Astrocyte (in vitro differentiated cells and primary cell): Measurements from ENCODE around the gene CMTM7. TPM values are rescaled to one million over a fixed set of nuclear protein-coding genes. Genes with fewer than 3 reads are reported as not detected.

Experiments used
- DNase-seq: peaks from one replicate; pipeline ENCODE4 v3.0.0-alpha.2; 2010; ENCODE audit warnings: low read depth
- FAIRE-seq: peaks from 2 replicates; lab custom pipeline; 2011; peaks lifted over from hg19 to GRCh38; lab: Jason Lieb, UNC
- H2AFZ ChIP-seq: 2 replicates; pipeline ENCODE4 v1.6.0; 2012; ENCODE audit warnings: low read depth, low read length, inconsistent platforms
- H3K27ac ChIP-seq: 2 replicates; pipeline ENCODE4 v1.5.1; 2011; ENCODE audit warnings: low read depth, low read length, inconsistent platforms
- H3K27me3 ChIP-seq: 2 replicates; pipeline ENCODE4 v1.6.0; 2011; ENCODE audit warnings: low read length, inconsistent platforms; ENCODE audit not compliant: insufficient read depth
- H3K36me3 ChIP-seq: 2 replicates; pipeline ENCODE4 v1.5.1; 2011; ENCODE audit warnings: low read length, inconsistent platforms; ENCODE audit not compliant: insufficient read depth
- H3K4me1 ChIP-seq: 2 replicates; pipeline ENCODE4 v1.5.1; 2011; ENCODE audit warnings: low read length, inconsistent platforms; ENCODE audit not compliant: insufficient read depth
- H3K4me2 ChIP-seq: 2 replicates; pipeline ENCODE4 v1.6.0; 2012; ENCODE audit warnings: low read length, inconsistent platforms
- H3K4me3 ChIP-seq: 2 replicates; pipeline ENCODE4 v1.5.1; 2011; ENCODE audit warnings: low read depth, mild to moderate bottlenecking, low read length, inconsistent platforms; ENCODE audit not compliant: insufficient read depth
- H3K79me2 ChIP-seq: 2 replicates; pipeline ENCODE4 v1.6.0; 2012; ENCODE audit warnings: mild to moderate bottlenecking, low read length, inconsistent platforms; ENCODE audit not compliant: insufficient read depth
- H3K9ac ChIP-seq: 2 replicates; pipeline ENCODE4 v1.6.0; 2012; ENCODE audit warnings: mild to moderate bottlenecking, low read length, inconsistent platforms
- H3K9me3 ChIP-seq: 2 replicates; pipeline ENCODE4 v1.5.1; 2012; ENCODE audit warnings: low read depth, mild to moderate bottlenecking, low read length, inconsistent platforms; ENCODE audit not compliant: insufficient read depth
- H4K20me1 ChIP-seq: 2 replicates; pipeline ENCODE4 v1.6.0; 2012; ENCODE audit warnings: low read length, inconsistent platforms; ENCODE audit not compliant: insufficient read depth
- H3K27ac Mint-ChIP-seq: one replicate; pipeline ENCODE4 v1.8.0; 2021; ENCODE audit warnings: mild to moderate bottlenecking, mixed read lengths; ENCODE audit not compliant: unreplicated experiment
- H3K27me3 Mint-ChIP-seq: one replicate; pipeline ENCODE4 v1.8.0; 2021; ENCODE audit warnings: low read depth, mixed read lengths; ENCODE audit not compliant: unreplicated experiment
- H3K36me3 Mint-ChIP-seq: one replicate; pipeline ENCODE4 v1.8.0; 2021; ENCODE audit warnings: low read depth, mixed read lengths; ENCODE audit not compliant: unreplicated experiment
- H3K4me1 Mint-ChIP-seq: one replicate; pipeline ENCODE4 v1.8.0; 2021; ENCODE audit warnings: low read depth, mixed read lengths; ENCODE audit not compliant: unreplicated experiment
- H3K4me3 Mint-ChIP-seq: one replicate; pipeline ENCODE4 v1.8.0; 2021; ENCODE audit warnings: mild to moderate bottlenecking, moderate library complexity, mixed read lengths; ENCODE audit not compliant: unreplicated experiment
- H3K9me3 Mint-ChIP-seq: one replicate; pipeline ENCODE4 v1.8.0; 2021; ENCODE audit warnings: mild to moderate bottlenecking, mixed read lengths; ENCODE audit not compliant: unreplicated experiment
- CTCF ChIP-seq: IDR thresholded peaks from 2 replicates; pipeline ENCODE4 v1.5.1; 2011; ENCODE audit warnings: low read depth, mild to moderate bottlenecking, inconsistent platforms, low read length, moderate library complexity; ENCODE audit not compliant: insufficient read depth
- EZH2 ChIP-seq: IDR thresholded peaks from 2 replicates; pipeline ENCODE4 v1.6.1; 2012; ENCODE audit warnings: mild to moderate bottlenecking, low read length, inconsistent platforms; ENCODE audit not compliant: insufficient read depth
- total RNA-seq: library from RNA; stranded (reverse); gene quantifications from 2 replicates; pipeline ENCODE4 v1.2.1, GENCODE V29; 2021

The CMTM7 gene
- total RNA-seq, 1 donor from 2014 or later = 23.9 TPM

- no peaks in the 10 kb centered on the region for H3K27me3 Mint-ChIP-seq
- Histone ChIP-seq H3K9ac (no peak overlapping the region), H2AFZ (peak overlapping the region; percentile 20), H3K4me3 (no peak overlapping the region), H3K4me2 (no peak overlapping the region), H3K27ac (no peak overlapping the region), H3K27me3 (no peaks in the 10 kb centered on the region), H3K9me3 (no peaks in the 10 kb centered on the region), H3K4me1 (peaks cover 6% of the 10 kb centered on the region), H3K36me3 (no peaks in the 10 kb centered on the region), H3K79me2 (peaks cover 28% of the 10 kb centered on the region), H4K20me1 (no peaks in the 10 kb centered on the region)
- FAIRE-seq (no peak), DNase-seq (no peak)
- H3K27ac Mint-ChIP-seq = no peak overlapping the region
- peaks cover 12% of the 10 kb centered on the region for H3K4me1 Mint-ChIP-seq
- no peaks in the 10 kb centered on the region for H3K36me3 Mint-ChIP-seq
- no peaks in the 10 kb centered on the region for H3K9me3 Mint-ChIP-seq
- no peak for TF ChIP-seq CTCF
- no peak for TF ChIP-seq EZH2
- no peak overlapping the region for H3K4me3 Mint-ChIP-seq
Observed at GRCh38 chr3:32406486-32407408, 15.1 kb downstream of the CMTM7 start.

- Mint-ChIP-seq H3K36me3 (peaks cover 4% of the 10 kb centered on the region), H3K9me3 (no peaks in the 10 kb centered on the region), H3K4me1 (peaks cover 13% of the 10 kb centered on the region), H3K27me3 (no peaks in the 10 kb centered on the region), H3K27ac (peak overlapping the region; percentile 6), H3K4me3 (no peak overlapping the region)
- H3K9ac ChIP-seq = no peak overlapping the region
- TF ChIP-seq CTCF (no peak), EZH2 (no peak)
- H3K4me1 ChIP-seq = peaks cover 14% of the 10 kb centered on the region
- no peak for FAIRE-seq
- DNase-seq = no peak
- no peak overlapping the region for H3K4me2 ChIP-seq
- H3K9me3 ChIP-seq = no peaks in the 10 kb centered on the region
- no peak overlapping the region for H3K4me3 ChIP-seq
- no peaks in the 10 kb centered on the region for H4K20me1 ChIP-seq
- no peak overlapping the region for H2AFZ ChIP-seq
- no peak overlapping the region for H3K27ac ChIP-seq
- no peaks in the 10 kb centered on the region for H3K27me3 ChIP-seq
- no peaks in the 10 kb centered on the region for H3K36me3 ChIP-seq
- H3K79me2 ChIP-seq = peaks cover 20% of the 10 kb centered on the region
Observed at GRCh38 chr3:32410367-32411246, 19.0 kb downstream of the CMTM7 start.
